Measurements from ENCODE around the gene FBXW8.

DNA sequence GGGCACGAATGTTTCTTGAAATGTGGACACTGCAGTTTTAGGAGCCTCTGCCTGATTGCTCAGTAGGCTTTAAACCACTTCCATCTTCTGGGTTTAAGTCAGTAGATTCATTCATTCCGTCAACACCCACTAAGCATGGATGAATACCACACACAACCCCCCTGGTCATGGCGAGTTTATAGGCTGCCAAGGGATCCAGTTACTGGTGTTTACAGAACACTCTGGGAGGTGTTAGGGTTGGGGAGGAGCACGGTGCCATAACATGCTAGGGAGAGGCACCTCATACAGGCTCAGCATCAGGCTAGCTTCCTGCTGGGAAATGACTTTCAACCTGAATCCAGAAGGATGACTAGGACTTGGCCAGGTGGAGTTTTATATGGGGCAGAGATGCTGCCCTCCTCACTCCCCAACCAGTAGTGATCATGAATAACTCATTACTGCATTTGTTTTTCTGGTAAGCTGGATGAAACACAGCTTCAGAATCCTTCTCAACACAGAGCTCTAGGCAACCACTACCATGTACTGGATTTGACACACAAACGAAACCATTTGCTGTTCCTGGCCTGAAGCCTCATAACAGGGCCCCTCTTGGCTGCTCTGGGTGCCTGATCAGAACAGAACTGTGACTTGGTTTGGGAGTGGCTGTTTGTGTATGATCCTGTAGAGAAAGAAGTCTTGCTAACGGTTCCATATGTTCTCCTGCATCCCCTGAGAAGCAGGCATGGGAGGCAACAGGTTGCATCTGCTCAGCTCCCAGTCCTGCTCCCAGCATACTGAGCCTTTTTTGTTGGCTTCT is 47.9 kb downstream of the FBXW8 start:
- TF ChIP-seq POLR2AphosphoS5 (IDR thresholded peaks at IDR 0.05; ENCODE audit: borderline replicate concordance, low read depth, low read length) (no peak), EZH2 (IDR thresholded peaks at IDR 0.05) (no peak)
